GM12878 (cell line): ENCODE results near the gene ERVH48-1. TPM values are rescaled to one million over a fixed set of nuclear protein-coding genes. Genes with fewer than 3 reads are reported as not detected.

Source experiments
- BACH1 ChIP-seq: fragments of 450-650 bp; IDR thresholded peaks from 2 replicates; pipeline ENCODE4 v1.6.1; 2017; ENCODE audit warnings: mild to moderate bottlenecking, borderline replicate concordance
- CHD1 ChIP-seq: IDR thresholded peaks from 2 replicates; pipeline ENCODE4 v1.6.1; 2012; ENCODE audit warnings: low read depth, low read length, improper control_type of control experiment
- CHD2 ChIP-seq: IDR thresholded peaks from 2 replicates; pipeline ENCODE4 v1.6.1; 2011; ENCODE audit warnings: low read depth, low read length, improper control_type of control experiment, borderline replicate concordance
- E2F4 ChIP-seq: IDR thresholded peaks from 2 replicates; pipeline ENCODE4 v1.6.1; 2012; ENCODE audit warnings: low read depth, low read length, improper control_type of control experiment
- ETV6 ChIP-seq, 2 experiments: fragments of 450-650 bp in 1 of 2; IDR thresholded peaks in 1 of 2; conservative IDR thresholded peaks in 1 of 2; 2 replicates each; pipeline ENCODE4 v1.6.1; 2014; ENCODE audit warnings: antibody characterized with exemption in 1 of 2, borderline replicate concordance in 1 of 2, low read depth in 1 of 2, mild to moderate bottlenecking in 1 of 2, moderate library complexity in 1 of 2
- EZH2 ChIP-seq: IDR thresholded peaks from 2 replicates; pipeline ENCODE4 v1.6.1; 2012; ENCODE audit warnings: low read depth, mild to moderate bottlenecking, control low read depth, inconsistent platforms, low read length, borderline replicate concordance; ENCODE audit not compliant: control insufficient read depth
- GABPA ChIP-seq: IDR thresholded peaks from 2 replicates; pipeline ENCODE4 v1.6.1; 2014; ENCODE audit warnings: antibody characterized with exemption, low read depth, mild to moderate bottlenecking, inconsistent platforms
- GATAD2B ChIP-seq: fragments of 450-650 bp; conservative IDR thresholded peaks from 2 replicates; pipeline ENCODE4 v1.6.1; 2017; ENCODE audit warnings: low read depth, mild to moderate bottlenecking, moderate library complexity
- HDAC2 ChIP-seq: fragments of 200-600 bp; sonication (generic); IDR thresholded peaks from 2 replicates; pipeline ENCODE4 v1.6.1; 2017
- HSF1 ChIP-seq: fragments of 150-350 bp; IDR thresholded peaks from 2 replicates; pipeline ENCODE4 v1.6.1; 2014; ENCODE audit warnings: mild to moderate bottlenecking, low read depth, low read length
- KDM1A ChIP-seq: fragments of 200-600 bp; sonication (generic); IDR thresholded peaks from 2 replicates; pipeline ENCODE4 v1.6.1; 2016; ENCODE audit warnings: borderline replicate concordance
- MAX ChIP-seq: IDR thresholded peaks from 2 replicates; pipeline ENCODE4 v1.6.1; 2012; ENCODE audit warnings: low read depth, low read length, improper control_type of control experiment
- MYB ChIP-seq: fragments of 150-350 bp; IDR thresholded peaks from 2 replicates; pipeline ENCODE4 v1.6.1; 2014; ENCODE audit warnings: mild to moderate bottlenecking, low read depth, low read length, borderline replicate concordance
- RAD21 ChIP-seq: IDR thresholded peaks from 2 replicates; pipeline ENCODE4 v1.6.1; 2011; ENCODE audit warnings: mild to moderate bottlenecking, low read depth, low read length, moderate library complexity; ENCODE audit not compliant: insufficient read depth
- SIN3A ChIP-seq: IDR thresholded peaks from 2 replicates; pipeline ENCODE4 v1.6.1; 2012; ENCODE audit warnings: low read depth, low read length, improper control_type of control experiment
- SMAD1 ChIP-seq: fragments of 450-650 bp; IDR thresholded peaks from 2 replicates; pipeline ENCODE4 v1.6.1; 2018; ENCODE audit warnings: mild to moderate bottlenecking, low read depth; ENCODE audit not compliant: partially characterized antibody
- USF1 ChIP-seq: IDR thresholded peaks from 2 replicates; pipeline ENCODE4 v1.6.1; 2011; ENCODE audit warnings: borderline replicate concordance, low read depth, mild to moderate bottlenecking, moderate library complexity, mixed read lengths, low read length; ENCODE audit not compliant: insufficient read depth; ENCODE audit errors: extremely low read length
- USF2 ChIP-seq: IDR thresholded peaks from 2 replicates; pipeline ENCODE4 v1.6.1; 2011; ENCODE audit warnings: low read depth, low read length, improper control_type of control experiment, borderline replicate concordance
- YBX1 ChIP-seq: fragments of 450-650 bp; IDR thresholded peaks from 2 replicates; pipeline ENCODE4 v1.6.1; 2016; ENCODE audit warnings: antibody characterized with exemption
- ZNF384 ChIP-seq: IDR thresholded peaks from 2 replicates; pipeline ENCODE4 v1.6.1; 2012; ENCODE audit warnings: low read depth, mild to moderate bottlenecking, low read length, improper control_type of control experiment, borderline replicate concordance
- polyA plus RNA-seq, 11 experiments: library from polyadenylated mRNA; depleted of rRNA in 4 of 11; unstranded in 6 of 11; stranded (reverse) in 5 of 11; fragments of >200 nt; fragmentation: Nextera tagmentation in 4 of 11; fragmentation: Illumina TruSeq in 1 of 11; extraction: Ambion mirVana in 4 of 11; extraction: Trizol in 1 of 11; gene quantifications; 1 replicate in 1 of 11; 2 replicates in 10 of 11; pipeline versions ENCODE4 v1.2.1 to v1.2.3, GENCODE V29; 2011 to 2016; ENCODE audit warnings: inconsistent platforms in 2 of 11, missing spikeins in 2 of 11, low read depth in 1 of 11
- total RNA-seq, 4 experiments: library from RNA; depleted of rRNA in 3 of 4; stranded (reverse); fragments of >200 nt in 3 of 4; fragmentation: Illumina TruSeq in 1 of 4; extraction: Trizol in 1 of 4; gene quantifications; 2 replicates each; pipeline versions ENCODE4 v1.2.1 to v1.2.3, GENCODE V29; 2013 to 2021

The ERVH48-1 gene
- total and polyA plus RNA-seq, 10 of the 15 experiments (the other 5 are each of a cell fraction or from before 2014, with no cell fraction given) = 0.03 to 0.30 (median 0.13) TPM; not detected in 7

- TF ChIP-seq MYB (no peak), RAD21 (no peak), ETV6 (conservative IDR thresholded peaks at IDR 0.05 in 1 of 2, IDR thresholded peaks at IDR 0.05 in 1 of 2; ENCODE audit: borderline replicate concordance in 1 of 2, low read depth in 1 of 2) (no peak), E2F4 (0 out of 2 replicates have a peak, but pooled peaks have one; percentile 25), SIN3A (peak; percentile 60; the same call in 1 of the 2 replicates), HDAC2 (no peak), GABPA (no peak), ZNF384 (no peak), YBX1 (no peak), CHD1 (peak; percentile 99), USF1 (peak; percentile 82), SMAD1 (no peak), HSF1 (no peak), BACH1 (peak; percentile 45), MAX (peak; percentile 39), USF2 (peak; percentile 61), CHD2 (peak; percentile 82; the same call in 1 of the 2 replicates), KDM1A (no peak), GATAD2B (0 out of 2 replicates have a peak, but pooled peaks have one; percentile 12), EZH2 (no peak)
These were observed 48.8 kb upstream of the ERVH48-1 start, which contains the start of gene PKNOX1 (continued) for GRCh38 chr21:42973991-42974831.
